ENCODE measurements around the gene SLC24A3.

DNA sequence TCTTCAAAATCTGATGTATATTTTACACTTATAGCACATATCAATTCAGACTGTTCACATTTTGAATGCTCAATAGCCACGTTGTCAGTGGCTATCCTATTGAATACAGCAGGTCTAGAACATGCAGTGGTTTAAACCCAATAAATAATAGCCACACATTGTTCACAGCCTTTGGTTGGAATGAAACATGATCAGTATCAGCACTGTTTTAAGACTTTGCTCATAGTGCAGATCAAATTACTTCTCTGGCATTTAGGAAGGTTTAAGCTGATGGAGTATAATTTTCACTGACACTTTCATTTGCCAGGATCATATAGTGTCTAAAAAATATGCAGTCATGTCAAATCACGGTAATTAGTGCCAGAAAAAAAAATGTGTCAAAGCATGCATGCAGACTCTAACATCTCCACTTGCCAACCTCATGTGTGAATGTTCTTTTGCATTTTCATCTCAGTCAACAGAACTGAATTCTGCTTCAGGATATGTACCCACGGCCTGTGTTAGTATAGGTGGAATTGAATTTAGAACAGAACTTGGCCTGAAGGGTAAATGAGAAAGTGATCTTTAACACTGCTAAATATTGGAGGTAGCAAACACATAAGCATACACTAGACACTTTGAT lies 184.1 kb downstream of the SLC24A3 start:
- TF ChIP-seq RORA (CRISPR knock-in tag; IDR thresholded peaks at IDR 0.05) = no peak
- TF ChIP-seq SRSF4 (IDR thresholded peaks at IDR 0.05; ENCODE audit: low read depth, low read length, poor library complexity, severe bottlenecking) = no peak
- TF ChIP-seq, protein P1, sequence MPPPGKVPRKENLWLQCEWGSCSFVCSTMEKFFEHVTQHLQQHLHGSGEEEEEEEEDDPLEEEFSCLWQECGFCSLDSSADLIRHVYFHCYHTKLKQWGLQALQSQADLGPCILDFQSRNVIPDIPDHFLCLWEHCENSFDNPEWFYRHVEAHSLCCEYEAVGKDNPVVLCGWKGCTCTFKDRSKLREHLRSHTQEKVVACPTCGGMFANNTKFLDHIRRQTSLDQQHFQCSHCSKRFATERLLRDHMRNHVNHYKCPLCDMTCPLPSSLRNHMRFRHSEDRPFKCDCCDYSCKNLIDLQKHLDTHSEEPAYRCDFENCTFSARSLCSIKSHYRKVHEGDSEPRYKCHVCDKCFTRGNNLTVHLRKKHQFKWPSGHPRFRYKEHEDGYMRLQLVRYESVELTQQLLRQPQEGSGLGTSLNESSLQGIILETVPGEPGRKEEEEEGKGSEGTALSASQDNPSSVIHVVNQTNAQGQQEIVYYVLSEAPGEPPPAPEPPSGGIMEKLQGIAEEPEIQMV (CRISPR knock-in tag; IDR thresholded peaks at IDR 0.05; ENCODE audit: low read depth) = no peak
- TF ChIP-seq ARID2 (CRISPR knock-in tag; IDR thresholded peaks at IDR 0.05; ENCODE audit: borderline replicate concordance) = no peak
